ENCODE measurements around the gene SPSB1. TPM values are rescaled to one million over a fixed set of nuclear protein-coding genes. Genes with fewer than 3 reads are reported as not detected.

The SPSB1 gene
- total RNA-seq, 6 experiments from 2014 or later = 7.7 to 121 (median 37.0) TPM

DNA sequence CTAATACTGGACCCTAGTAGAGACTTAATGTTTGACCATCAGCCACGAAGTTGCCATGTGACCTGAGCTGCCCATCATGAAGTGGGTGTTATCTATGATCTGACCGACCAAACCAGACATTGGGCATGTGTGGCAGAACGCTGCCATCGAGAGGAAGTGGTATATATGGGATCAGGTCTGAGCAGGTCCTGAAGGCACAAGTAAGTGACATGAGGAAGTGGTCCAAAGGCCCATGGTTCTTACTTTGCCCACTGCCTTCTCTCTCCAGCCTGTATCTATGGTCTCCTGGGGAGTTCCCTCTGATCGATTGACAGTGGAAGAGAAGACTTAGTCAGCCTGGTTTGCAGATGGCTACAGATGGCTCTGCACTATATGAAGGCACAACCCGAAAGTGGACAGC lies 7.9 kb downstream of the SPSB1 start:
- Histone ChIP-seq H3K27ac (no peak overlapping the region), H3K4me1 (peaks cover 0 to 8% (median 3%) of the 10 kb centered on the region in 4 donors), H3K36me3 (peaks cover 0 to 2% (median 0%) of the 10 kb centered on the region in 4 donors), H3K27me3 (no peaks in the 10 kb centered on the region), H3K9me3 (no peaks in the 10 kb centered on the region), H3K4me3 (no peak overlapping the region)
- TF ChIP-seq, protein P1, sequence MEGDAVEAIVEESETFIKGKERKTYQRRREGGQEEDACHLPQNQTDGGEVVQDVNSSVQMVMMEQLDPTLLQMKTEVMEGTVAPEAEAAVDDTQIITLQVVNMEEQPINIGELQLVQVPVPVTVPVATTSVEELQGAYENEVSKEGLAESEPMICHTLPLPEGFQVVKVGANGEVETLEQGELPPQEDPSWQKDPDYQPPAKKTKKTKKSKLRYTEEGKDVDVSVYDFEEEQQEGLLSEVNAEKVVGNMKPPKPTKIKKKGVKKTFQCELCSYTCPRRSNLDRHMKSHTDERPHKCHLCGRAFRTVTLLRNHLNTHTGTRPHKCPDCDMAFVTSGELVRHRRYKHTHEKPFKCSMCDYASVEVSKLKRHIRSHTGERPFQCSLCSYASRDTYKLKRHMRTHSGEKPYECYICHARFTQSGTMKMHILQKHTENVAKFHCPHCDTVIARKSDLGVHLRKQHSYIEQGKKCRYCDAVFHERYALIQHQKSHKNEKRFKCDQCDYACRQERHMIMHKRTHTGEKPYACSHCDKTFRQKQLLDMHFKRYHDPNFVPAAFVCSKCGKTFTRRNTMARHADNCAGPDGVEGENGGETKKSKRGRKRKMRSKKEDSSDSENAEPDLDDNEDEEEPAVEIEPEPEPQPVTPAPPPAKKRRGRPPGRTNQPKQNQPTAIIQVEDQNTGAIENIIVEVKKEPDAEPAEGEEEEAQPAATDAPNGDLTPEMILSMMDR (IDR thresholded peaks at IDR 0.05) = no peak
- no peak for TF ChIP-seq POLR2A (IDR thresholded peaks at IDR 0.05)
- no peak for ATAC-seq
- intact Hi-C loops (cut with DNase I) = no loop called here
- no peak for DNase-seq
- 80% methylated on average over 5 of the region's 6 CpGs for WGBS (ENCODE audit: insufficient coverage, low coverage, low lambda C conversion rate, missing lambda C conversion rate)

- DNase-seq = no peak
- H3K27me3 ChIP-seq = no peaks in the 10 kb centered on the region
- H3K36me3 ChIP-seq = peaks cover 0 to 2% (median 0%) of the 10 kb centered on the region in 4 donors
- peak; percentile 11 to 51 (median 36) for ATAC-seq
- no peak overlapping the region for H3K4me3 ChIP-seq
- 40% methylated on average over 5 of the region's 9 CpGs for WGBS (ENCODE audit: insufficient coverage, low coverage, low lambda C conversion rate, missing lambda C conversion rate)
- intact Hi-C loops (cut with DNase I) = no loop called here
- H3K27ac ChIP-seq = peak overlapping the region in 1 of 3 donors; percentile 51
- peaks cover 0 to 4% (median 0%) of the 10 kb centered on the region in 4 donors for H3K4me1 ChIP-seq
- H3K9me3 ChIP-seq = no peaks in the 10 kb centered on the region
- TF ChIP-seq, protein P1 (IDR thresholded peaks at IDR 0.05) = no peak
- TF ChIP-seq POLR2A (IDR thresholded peaks at IDR 0.05) = no peak
Measured at GRCh38 chr1:9302745-9303524, 10.2 kb downstream of the SPSB1 start.

DNA sequence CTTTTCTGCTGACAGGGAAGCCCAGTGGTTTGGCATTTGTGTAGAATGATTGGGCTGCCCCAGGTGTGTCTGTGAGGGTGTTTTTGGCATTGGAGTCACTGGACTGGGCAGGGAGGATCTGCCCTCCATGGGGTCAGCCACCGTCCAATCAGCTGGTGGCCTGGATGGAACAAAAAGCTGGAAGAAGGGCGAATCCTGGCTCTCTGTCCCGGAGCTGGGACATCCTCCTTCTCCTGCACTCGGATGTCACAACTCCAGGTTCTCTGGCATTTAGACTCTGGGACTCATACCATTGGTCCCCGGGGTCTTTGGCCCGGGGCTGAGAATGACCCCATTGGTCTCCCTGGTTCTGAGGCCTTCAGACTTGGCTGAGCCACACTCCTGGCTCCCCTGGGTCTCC lies 11.2 kb downstream of the SPSB1 start:
- Histone ChIP-seq H3K27me3 (no peaks in the 10 kb centered on the region), H3K4me1 (peaks cover 0 to 4% (median 0%) of the 10 kb centered on the region in 4 donors), H3K27ac (no peak overlapping the region), H3K9me3 (no peaks in the 10 kb centered on the region), H3K4me3 (no peak overlapping the region), H3K36me3 (peaks cover 0 to 2% (median 0%) of the 10 kb centered on the region in 4 donors)
- intact Hi-C loops (cut with DNase I) = no loop called here
- ATAC-seq (no peak), DNase-seq (no peak)
- WGBS (ENCODE audit: insufficient coverage, low coverage, low lambda C conversion rate, missing lambda C conversion rate) = 80% methylated on average over 1 of the region's 6 CpGs
- no peak for TF ChIP-seq POLR2A (IDR thresholded peaks at IDR 0.05)
- TF ChIP-seq, protein P1 (IDR thresholded peaks at IDR 0.05) = no peak

GRCh38 chr1:9305216-9305615 lies 12.5 kb downstream of the SPSB1 start:
- Histone ChIP-seq H3K4me3 (no peak overlapping the region), H3K4me1 (no peaks in the 10 kb centered on the region), H3K27me3 (no peaks in the 10 kb centered on the region), H3K27ac (no peak overlapping the region), H3K9me3 (no peaks in the 10 kb centered on the region), H3K36me3 (peaks cover 0 to 2% (median 0%) of the 10 kb centered on the region in 4 donors)
- DNase-seq = no peak
- no peak for ATAC-seq
- 86% methylated on average over 9 of the region's 14 CpGs for WGBS (ENCODE audit: insufficient coverage, low coverage, low lambda C conversion rate, missing lambda C conversion rate)
- TF ChIP-seq, protein P1 (IDR thresholded peaks at IDR 0.05) = no peak
- no peak for TF ChIP-seq POLR2A (IDR thresholded peaks at IDR 0.05)
- intact Hi-C loops (cut with DNase I) = no loop called here

Data from right lobe of liver (tissue), 6 donors.